SU-DHL-6 (cell line): ENCODE measurements around the gene ACTG1.

Source experiments
- H2AFZ ChIP-seq: fragments of 200-600 bp; sonication (generic); 2 replicates; pipeline ENCODE4 v1.6.1; 2014; ENCODE audit warnings: low read depth, mild to moderate bottlenecking, moderate library complexity, mixed read lengths, antibody characterized with exemption, low read length; ENCODE audit not compliant: severe bottlenecking
- H3F3A ChIP-seq: fragments of 200-600 bp; shearing (Covaris generic); 2 replicates; pipeline ENCODE4 v1.6.0; 2016; ENCODE audit warnings: antibody characterized with exemption, mild to moderate bottlenecking; ENCODE audit not compliant: insufficient read depth
- H3K27ac ChIP-seq: fragments of 200-600 bp; sonication (generic); 2 replicates; pipeline ENCODE4 v1.5.1; 2016; ENCODE audit warnings: low read depth, mild to moderate bottlenecking, low read length, moderate library complexity, mixed read lengths
- H3K27me3 ChIP-seq: fragments of 200-600 bp; sonication (generic), shearing (Covaris generic); 2 replicates; pipeline ENCODE4 v1.6.0; 2014; ENCODE audit warnings: mild to moderate bottlenecking, low read length
- H3K36me3 ChIP-seq: fragments of 200-600 bp; sonication (generic); 2 replicates; pipeline ENCODE4 v1.6.1; 2014; ENCODE audit warnings: mild to moderate bottlenecking, low read length, mixed read lengths
- H3K4me2 ChIP-seq: fragments of 300-600, 200-600 bp; shearing (Covaris generic), sonication (generic); 2 replicates; pipeline ENCODE4 v1.6.0; 2014; ENCODE audit warnings: low read length, low read depth, mild to moderate bottlenecking; ENCODE audit not compliant: poor library complexity, severe bottlenecking
- H3K4me3 ChIP-seq: fragments of 200-600 bp; sonication (generic); 2 replicates; pipeline ENCODE4 v1.5.1; 2014; ENCODE audit warnings: antibody characterized with exemption, low read length, mild to moderate bottlenecking, mixed read lengths; ENCODE audit not compliant: insufficient read depth, poor library complexity, severe bottlenecking
- H3K79me2 ChIP-seq: fragments of 200-600 bp; sonication (generic); 2 replicates; pipeline ENCODE4 v1.6.1; 2014; ENCODE audit warnings: mild to moderate bottlenecking, low read length, moderate library complexity; ENCODE audit not compliant: insufficient read depth
- H3K9ac ChIP-seq: fragments of 200-600 bp; sonication (generic); 2 replicates; pipeline ENCODE4 v1.7.0; 2014; ENCODE audit warnings: mild to moderate bottlenecking, low read length
- H3K9me2 ChIP-seq: fragments of 200-600 bp; sonication (generic); replicated peaks from 2 replicates; pipeline ENCODE4 v1.6.1; 2014; ENCODE audit warnings: low read length; ENCODE audit not compliant: insufficient read depth
- H3K9me3 ChIP-seq: fragments of 200-600 bp; sonication (generic); 2 replicates; pipeline ENCODE4 v1.6.1; 2014; ENCODE audit warnings: low read length, mixed read lengths; ENCODE audit not compliant: insufficient read depth
- H4K20me1 ChIP-seq: fragments of 200-600 bp; sonication (generic); 2 replicates; pipeline ENCODE4 v1.6.1; 2014; ENCODE audit warnings: low read depth, mild to moderate bottlenecking, antibody characterized with exemption, low read length, moderate library complexity, mixed read lengths
- EZH2phosphoT487 ChIP-seq: fragments of 200-600 bp; sonication (generic), shearing (Covaris generic); conservative IDR thresholded peaks from 2 replicates; pipeline ENCODE4 v1.6.1; 2018; ENCODE audit warnings: mild to moderate bottlenecking, antibody characterized with exemption, low read length, moderate library complexity, mixed read lengths
- TF ChIP-seq, protein P1 (sequence below): fragments of 200-600 bp; sonication (generic); IDR thresholded peaks from one replicate; pipeline ENCODE4 v1.5.1; 2017; ENCODE audit warnings: antibody characterized with exemption, mild to moderate bottlenecking, low read length, moderate library complexity; ENCODE audit not compliant: insufficient read depth, poor library complexity, severe bottlenecking

ACTG1 gene

DNA sequence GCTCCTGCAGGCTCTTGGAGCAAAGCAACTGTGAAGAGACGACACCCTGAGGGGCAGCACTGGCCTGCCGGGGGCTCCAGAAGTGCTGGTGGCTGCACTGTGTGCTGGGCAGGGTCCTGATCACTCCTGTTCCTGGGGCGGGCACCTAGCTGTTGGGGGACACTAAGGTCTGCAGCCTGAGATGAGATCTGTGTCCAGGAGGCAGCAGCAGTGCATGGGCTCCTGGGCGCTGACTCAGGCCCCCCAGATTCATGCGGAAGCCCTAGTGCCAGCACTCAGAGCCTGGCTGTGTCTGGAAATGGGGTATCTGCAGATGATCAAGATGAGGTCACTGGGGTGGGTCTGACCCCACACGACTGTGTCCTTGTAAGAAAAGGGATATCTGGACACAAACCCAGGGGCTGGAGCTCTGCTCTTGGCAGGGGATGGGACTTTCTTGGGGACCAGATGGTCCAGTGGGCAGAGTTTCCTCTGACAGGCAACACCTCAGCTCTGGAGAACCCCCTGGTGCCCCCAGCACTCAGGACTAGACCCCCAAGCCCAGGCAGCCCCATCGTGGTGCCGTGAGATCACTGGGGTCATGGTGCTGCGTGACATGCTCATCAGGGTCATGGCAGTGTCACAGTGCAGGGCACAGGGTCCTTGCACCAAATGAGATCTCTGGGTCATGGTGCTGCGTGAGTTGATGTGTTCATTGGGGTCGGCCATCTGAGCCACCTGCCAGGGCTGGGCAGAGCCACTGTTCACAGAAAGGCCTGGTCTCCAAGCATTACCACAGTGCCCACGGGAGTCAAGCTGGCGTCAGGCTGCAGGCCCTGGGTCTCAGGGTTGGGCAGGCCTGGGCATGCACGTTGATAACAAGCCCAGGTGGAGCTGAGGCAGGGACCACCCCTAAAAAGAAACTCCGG lies 30.1 kb upstream of the ACTG1 start:
- no peak overlapping the region for H2AFZ ChIP-seq
- no peaks in the 10 kb centered on the region for H3F3A ChIP-seq
- no peaks in the 10 kb centered on the region for H3K9me3 ChIP-seq
- no peaks in the 10 kb centered on the region for H3K27me3 ChIP-seq
- H3K4me2 ChIP-seq: no peak overlapping the region
- H3K4me3 ChIP-seq: no peak overlapping the region
- H4K20me1 ChIP-seq: no peaks in the 10 kb centered on the region
- no peaks in the 10 kb centered on the region for H3K36me3 ChIP-seq
- TF ChIP-seq, protein P1, sequence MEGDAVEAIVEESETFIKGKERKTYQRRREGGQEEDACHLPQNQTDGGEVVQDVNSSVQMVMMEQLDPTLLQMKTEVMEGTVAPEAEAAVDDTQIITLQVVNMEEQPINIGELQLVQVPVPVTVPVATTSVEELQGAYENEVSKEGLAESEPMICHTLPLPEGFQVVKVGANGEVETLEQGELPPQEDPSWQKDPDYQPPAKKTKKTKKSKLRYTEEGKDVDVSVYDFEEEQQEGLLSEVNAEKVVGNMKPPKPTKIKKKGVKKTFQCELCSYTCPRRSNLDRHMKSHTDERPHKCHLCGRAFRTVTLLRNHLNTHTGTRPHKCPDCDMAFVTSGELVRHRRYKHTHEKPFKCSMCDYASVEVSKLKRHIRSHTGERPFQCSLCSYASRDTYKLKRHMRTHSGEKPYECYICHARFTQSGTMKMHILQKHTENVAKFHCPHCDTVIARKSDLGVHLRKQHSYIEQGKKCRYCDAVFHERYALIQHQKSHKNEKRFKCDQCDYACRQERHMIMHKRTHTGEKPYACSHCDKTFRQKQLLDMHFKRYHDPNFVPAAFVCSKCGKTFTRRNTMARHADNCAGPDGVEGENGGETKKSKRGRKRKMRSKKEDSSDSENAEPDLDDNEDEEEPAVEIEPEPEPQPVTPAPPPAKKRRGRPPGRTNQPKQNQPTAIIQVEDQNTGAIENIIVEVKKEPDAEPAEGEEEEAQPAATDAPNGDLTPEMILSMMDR: no peak
- no peak for TF ChIP-seq EZH2phosphoT487
- no peak overlapping the region for H3K27ac ChIP-seq
- no peak overlapping the region for H3K9ac ChIP-seq
- no peaks in the 10 kb centered on the region for H3K79me2 ChIP-seq
- no peaks in the 10 kb centered on the region for H3K9me2 ChIP-seq

DNA sequence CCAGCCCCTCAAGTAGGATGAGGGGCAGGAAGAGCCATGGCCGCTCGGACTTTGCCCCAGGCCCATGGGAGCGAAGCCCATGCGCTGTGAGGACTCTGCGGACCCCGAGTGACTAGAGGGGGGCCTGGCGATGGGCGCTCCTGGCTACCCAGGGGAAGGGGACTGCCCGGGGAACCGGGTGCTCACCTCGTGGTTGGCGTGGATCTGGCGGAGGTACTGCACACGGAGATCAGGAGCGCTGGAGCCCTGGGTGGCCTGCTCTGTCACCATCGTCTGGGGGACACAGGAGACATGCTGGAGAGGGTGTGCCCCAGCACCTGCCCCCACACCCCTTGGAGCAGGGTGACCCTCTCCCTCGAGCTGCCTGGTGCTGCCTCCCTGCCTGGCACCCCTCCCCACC lies 28.5 kb upstream of the ACTG1 start:
- H4K20me1 ChIP-seq: no peaks in the 10 kb centered on the region; the same call in 1 of the 2 replicates
- no peak overlapping the region for H3K9ac ChIP-seq
- no peaks in the 10 kb centered on the region for H3K27me3 ChIP-seq
- H3K79me2 ChIP-seq: no peaks in the 10 kb centered on the region
- H3K4me3 ChIP-seq: no peak overlapping the region
- H3K9me3 ChIP-seq: no peaks in the 10 kb centered on the region
- no peaks in the 10 kb centered on the region for H3K9me2 ChIP-seq
- H3K27ac ChIP-seq: no peak overlapping the region
- TF ChIP-seq, protein P1: no peak
- no peak for TF ChIP-seq EZH2phosphoT487
- no peak overlapping the region for H2AFZ ChIP-seq
- H3K36me3 ChIP-seq: no peaks in the 10 kb centered on the region
- no peak overlapping the region for H3K4me2 ChIP-seq
- H3F3A ChIP-seq: no peaks in the 10 kb centered on the region

DNA sequence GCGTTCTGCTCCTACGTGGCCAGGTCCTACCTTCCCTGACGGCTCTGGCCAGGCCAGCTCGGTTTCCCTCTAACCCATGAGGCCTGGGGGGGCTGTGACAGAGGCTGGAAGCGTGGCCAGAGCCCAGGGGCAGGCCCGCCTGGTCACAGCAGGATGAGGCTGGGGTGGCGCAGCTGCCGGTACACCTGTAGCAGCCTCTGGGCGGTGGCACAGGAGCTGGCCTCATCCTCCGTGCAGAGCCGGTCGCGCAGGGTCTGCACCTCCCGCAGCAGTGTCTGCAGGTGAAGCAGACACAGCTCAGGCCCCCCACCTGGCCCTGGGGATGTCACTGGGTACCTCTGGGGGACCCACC lies 28.1 kb upstream of the ACTG1 start:
- Histone ChIP-seq H3K36me3 (no peaks in the 10 kb centered on the region), H2AFZ (no peak overlapping the region)

More for the DNA sequence above, 28.1 kb upstream of the ACTG1 start:
- Histone ChIP-seq H3K9ac (no peak overlapping the region), H3K79me2 (no peaks in the 10 kb centered on the region), H4K20me1 (no peaks in the 10 kb centered on the region; the same call in 1 of the 2 replicates), H3K9me3 (no peaks in the 10 kb centered on the region), H3K27ac (no peak overlapping the region), H3F3A (no peaks in the 10 kb centered on the region), H3K4me3 (no peak overlapping the region), H3K27me3 (no peaks in the 10 kb centered on the region), H3K9me2 (no peaks in the 10 kb centered on the region), H3K4me2 (no peak overlapping the region)
- TF ChIP-seq, protein P1: no peak
- TF ChIP-seq EZH2phosphoT487: no peak
